Dendritic cell treated with granulocyte-macrophage colony-stimulating factor and Interleukin-4, amounts not matched to agents 40 ng/mL and 50 ng/mL, for 4 days (primary cell): Measurements from ENCODE around the gene RNF125.

ENCODE experiments used
- H3K27ac Mint-ChIP-seq: one replicate; pipeline ENCODE4 v1.8.0; 2022; ENCODE audit warnings: mild to moderate bottlenecking, mixed read lengths
- H3K27me3 Mint-ChIP-seq: one replicate; pipeline ENCODE4 v1.8.0; 2022; ENCODE audit warnings: mild to moderate bottlenecking, mixed read lengths
- H3K36me3 Mint-ChIP-seq: one replicate; pipeline ENCODE4 v1.8.0; 2022; ENCODE audit warnings: low read depth, mixed read lengths
- H3K4me1 Mint-ChIP-seq: one replicate; pipeline ENCODE4 v1.8.0; 2022; ENCODE audit warnings: low read depth, mixed read lengths
- H3K4me3 Mint-ChIP-seq: one replicate; pipeline ENCODE4 v1.8.0; 2022; ENCODE audit warnings: mild to moderate bottlenecking, moderate library complexity, mixed read lengths
- H3K9me3 Mint-ChIP-seq: one replicate; pipeline ENCODE4 v1.8.0; 2022; ENCODE audit warnings: mixed read lengths
- intact Hi-C: fragments of 100-400 bp; cut with micrococcal nuclease; formaldehyde crosslinking; loops from one replicate; pipeline ENCODE4 v1.15.0; 2022

RNF125 gene

GRCh38 chr18:32018331-32019250 is at the start of gene RNF125:
Gene RNF125 (plus strand): TSS chr18:32018825. CDS start chr18:32018864, 39 bp downstream.
- H3K36me3 Mint-ChIP-seq, result peaks cover 8% of the 10 kb centered on the region
- peak within 1 kb of the TSS; percentile 96 for H3K4me3 Mint-ChIP-seq
- intact Hi-C loops, result loop anchor here (2.0 to 10.0 kb wide), 3 partner anchors 30 to 74 kb away; partner anchors contain the start of gene RNF138
- no peaks in the 10 kb centered on the region for H3K27me3 Mint-ChIP-seq
- no peaks in the 10 kb centered on the region for H3K9me3 Mint-ChIP-seq
- H3K4me1 Mint-ChIP-seq, result peaks cover 33% of the 10 kb centered on the region
- peak within 1 kb of the TSS; percentile 97 for H3K27ac Mint-ChIP-seq

- Mint-ChIP-seq H3K9me3 (peaks cover 36% of the 10 kb centered on the region), H3K36me3 (peaks cover 11% of the 10 kb centered on the region), H3K4me3 (no peak overlapping the region), H3K27ac (no peak overlapping the region), H3K27me3 (no peaks in the 10 kb centered on the region), H3K4me1 (no peaks in the 10 kb centered on the region)
- intact Hi-C loops, result loop anchor here (10.0 kb wide), 1 partner anchor 416 kb away; no protein-coding TSS in a partner anchor
Measured at GRCh38 chr18:31970617-31971016, 48.0 kb upstream of the RNF125 start.

GRCh38 chr18:31973929-31974546 is 44.6 kb upstream of the RNF125 start:
- H3K36me3 Mint-ChIP-seq, result peaks cover 16% of the 10 kb centered on the region
- no peak overlapping the region for H3K27ac Mint-ChIP-seq
- H3K27me3 Mint-ChIP-seq, result no peaks in the 10 kb centered on the region
- peaks cover 65% of the 10 kb centered on the region for H3K9me3 Mint-ChIP-seq
- H3K4me1 Mint-ChIP-seq, result no peaks in the 10 kb centered on the region
- intact Hi-C loops, result loop anchor here (10.0 kb wide), 1 partner anchor 419 kb away; no protein-coding TSS in a partner anchor
- H3K4me3 Mint-ChIP-seq, result no peak overlapping the region

GRCh38 chr18:31976242-31976641 is 42.4 kb upstream of the RNF125 start:
- Mint-ChIP-seq H3K27ac (no peak overlapping the region), H3K27me3 (no peaks in the 10 kb centered on the region), H3K36me3 (peaks cover 17% of the 10 kb centered on the region), H3K4me3 (no peak overlapping the region), H3K9me3 (peaks cover 68% of the 10 kb centered on the region), H3K4me1 (peaks cover 5% of the 10 kb centered on the region)
- intact Hi-C loops, result loop anchor here (10.0 kb wide), 1 partner anchor 421 kb away; no protein-coding TSS in a partner anchor

GRCh38 chr18:31977270-31977872 is 41.3 kb upstream of the RNF125 start:
- Mint-ChIP-seq H3K27ac (no peak overlapping the region), H3K9me3 (peaks cover 63% of the 10 kb centered on the region), H3K27me3 (no peaks in the 10 kb centered on the region), H3K4me3 (no peak overlapping the region), H3K36me3 (peaks cover 17% of the 10 kb centered on the region), H3K4me1 (peaks cover 5% of the 10 kb centered on the region)
- intact Hi-C loops, result loop anchor here (10.0 kb wide), 1 partner anchor 423 kb away; no protein-coding TSS in a partner anchor

GRCh38 chr18:31978616-31979015 is 40.0 kb upstream of the RNF125 start:
- H3K4me3 Mint-ChIP-seq, result no peak overlapping the region
- H3K27me3 Mint-ChIP-seq, result no peaks in the 10 kb centered on the region
- peaks cover 54% of the 10 kb centered on the region for H3K9me3 Mint-ChIP-seq
- intact Hi-C loops, result loop anchor here (10.0 kb wide), 1 partner anchor 424 kb away; no protein-coding TSS in a partner anchor
- H3K27ac Mint-ChIP-seq, result no peak overlapping the region
- peaks cover 5% of the 10 kb centered on the region for H3K4me1 Mint-ChIP-seq
- peaks cover 16% of the 10 kb centered on the region for H3K36me3 Mint-ChIP-seq

- Mint-ChIP-seq H3K4me3 (no peak overlapping the region), H3K27ac (no peak overlapping the region), H3K27me3 (no peaks in the 10 kb centered on the region), H3K9me3 (peaks cover 43% of the 10 kb centered on the region), H3K36me3 (peaks cover 6% of the 10 kb centered on the region), H3K4me1 (peaks cover 5% of the 10 kb centered on the region)
- intact Hi-C loops, result loop anchor here (10.0 kb wide), 1 partner anchor 425 kb away; no protein-coding TSS in a partner anchor
Measured at GRCh38 chr18:31979714-31980113, 38.9 kb upstream of the RNF125 start.

- no peaks in the 10 kb centered on the region for H3K27me3 Mint-ChIP-seq
- H3K4me3 Mint-ChIP-seq, result no peak overlapping the region
- intact Hi-C loops, result no loop called here
- H3K27ac Mint-ChIP-seq, result no peak overlapping the region
- peaks cover 32% of the 10 kb centered on the region for H3K9me3 Mint-ChIP-seq
- peaks cover 5% of the 10 kb centered on the region for H3K4me1 Mint-ChIP-seq
- peaks cover 6% of the 10 kb centered on the region for H3K36me3 Mint-ChIP-seq
Measured at GRCh38 chr18:31980863-31981262, 37.8 kb upstream of the RNF125 start.

GRCh38 chr18:31983020-31983419 is 35.6 kb upstream of the RNF125 start:
- Mint-ChIP-seq H3K4me3 (no peak overlapping the region), H3K4me1 (peaks cover 5% of the 10 kb centered on the region), H3K27me3 (no peaks in the 10 kb centered on the region), H3K36me3 (peaks cover 6% of the 10 kb centered on the region), H3K27ac (no peak overlapping the region), H3K9me3 (peaks cover 14% of the 10 kb centered on the region)
- intact Hi-C loops, result no loop called here

GRCh38 chr18:31983976-31984375 is 34.6 kb upstream of the RNF125 start:
- Mint-ChIP-seq H3K27me3 (no peaks in the 10 kb centered on the region), H3K4me3 (no peak overlapping the region), H3K4me1 (peaks cover 5% of the 10 kb centered on the region), H3K36me3 (peaks cover 2% of the 10 kb centered on the region), H3K27ac (no peak overlapping the region), H3K9me3 (peaks cover 5% of the 10 kb centered on the region)
- intact Hi-C loops, result no loop called here

GRCh38 chr18:31990823-31991222 is 27.8 kb upstream of the RNF125 start:
- no peaks in the 10 kb centered on the region for H3K9me3 Mint-ChIP-seq
- H3K4me1 Mint-ChIP-seq, result no peaks in the 10 kb centered on the region
- H3K36me3 Mint-ChIP-seq, result no peaks in the 10 kb centered on the region
- no peak overlapping the region for H3K4me3 Mint-ChIP-seq
- intact Hi-C loops, result no loop called here
- H3K27ac Mint-ChIP-seq, result no peak overlapping the region
- H3K27me3 Mint-ChIP-seq, result no peaks in the 10 kb centered on the region

GRCh38 chr18:31996007-31996406 is 22.6 kb upstream of the RNF125 start:
- H3K27ac Mint-ChIP-seq, result no peak overlapping the region
- H3K36me3 Mint-ChIP-seq, result no peaks in the 10 kb centered on the region
- intact Hi-C loops, result no loop called here
- no peaks in the 10 kb centered on the region for H3K9me3 Mint-ChIP-seq
- H3K4me3 Mint-ChIP-seq, result no peak overlapping the region
- no peaks in the 10 kb centered on the region for H3K27me3 Mint-ChIP-seq
- H3K4me1 Mint-ChIP-seq, result no peaks in the 10 kb centered on the region

- Mint-ChIP-seq H3K9me3 (no peaks in the 10 kb centered on the region), H3K27me3 (no peaks in the 10 kb centered on the region), H3K36me3 (no peaks in the 10 kb centered on the region), H3K4me3 (no peak overlapping the region), H3K27ac (no peak overlapping the region), H3K4me1 (no peaks in the 10 kb centered on the region)
- intact Hi-C loops, result no loop called here
Measured at GRCh38 chr18:31998880-31999412, 19.7 kb upstream of the RNF125 start.
